ENCODE data around the gene RHOBTB1. TPM values are rescaled to one million over a fixed set of nuclear protein-coding genes. Genes with fewer than 3 reads are reported as not detected.

Gene RHOBTB1
- total RNA-seq, 2 experiments from 2014 or later = not detected

GRCh38 chr10:60934215-60935175 lies 9.5 kb downstream of the RHOBTB1 start:
- TF ChIP-seq, protein P1, sequence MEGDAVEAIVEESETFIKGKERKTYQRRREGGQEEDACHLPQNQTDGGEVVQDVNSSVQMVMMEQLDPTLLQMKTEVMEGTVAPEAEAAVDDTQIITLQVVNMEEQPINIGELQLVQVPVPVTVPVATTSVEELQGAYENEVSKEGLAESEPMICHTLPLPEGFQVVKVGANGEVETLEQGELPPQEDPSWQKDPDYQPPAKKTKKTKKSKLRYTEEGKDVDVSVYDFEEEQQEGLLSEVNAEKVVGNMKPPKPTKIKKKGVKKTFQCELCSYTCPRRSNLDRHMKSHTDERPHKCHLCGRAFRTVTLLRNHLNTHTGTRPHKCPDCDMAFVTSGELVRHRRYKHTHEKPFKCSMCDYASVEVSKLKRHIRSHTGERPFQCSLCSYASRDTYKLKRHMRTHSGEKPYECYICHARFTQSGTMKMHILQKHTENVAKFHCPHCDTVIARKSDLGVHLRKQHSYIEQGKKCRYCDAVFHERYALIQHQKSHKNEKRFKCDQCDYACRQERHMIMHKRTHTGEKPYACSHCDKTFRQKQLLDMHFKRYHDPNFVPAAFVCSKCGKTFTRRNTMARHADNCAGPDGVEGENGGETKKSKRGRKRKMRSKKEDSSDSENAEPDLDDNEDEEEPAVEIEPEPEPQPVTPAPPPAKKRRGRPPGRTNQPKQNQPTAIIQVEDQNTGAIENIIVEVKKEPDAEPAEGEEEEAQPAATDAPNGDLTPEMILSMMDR (IDR thresholded peaks at IDR 0.05) = no peak
- H3K36me3 ChIP-seq (ENCODE audit: insufficient read depth, low read length) = no peaks in the 10 kb centered on the region
- Mint-ChIP-seq H3K4me1 (ENCODE audit: low read depth) (no peaks in the 10 kb centered on the region), H3K36me3 (ENCODE audit: low read depth) (no peaks in the 10 kb centered on the region), H3K4me3 (no peak overlapping the region), H3K27ac (no peak overlapping the region), H3K9me3 (no peaks in the 10 kb centered on the region), H3K27me3 (peaks cover 9% of the 10 kb centered on the region)
- ChIA-PET CTCF (no interaction called here), POLR2A (no interaction called here)
- ATAC-seq (ENCODE audit: poor library complexity) = no peak
- H3K27me3 ChIP-seq (ENCODE audit: control insufficient read depth in 1 of 2, insufficient read depth in 2 of 2, low read length in 2 of 2) = no peaks in the 10 kb centered on the region
- no peak for DNase-seq
- H3K4me1 ChIP-seq (ENCODE audit: insufficient read depth, low read length) = no peaks in the 10 kb centered on the region
- no peak overlapping the region for H3K27ac ChIP-seq (ENCODE audit: low read depth in 1 of 2, low read length in 2 of 2)
- H3K4me3 ChIP-seq (ENCODE audit: low read length) = no peak overlapping the region
- intact Hi-C loops (cut with DNase I, micrococcal nuclease) = no loop called here
- no peaks in the 10 kb centered on the region for H3K9me3 ChIP-seq (ENCODE audit: control insufficient read depth in 1 of 2, insufficient read depth in 1 of 2, low read length in 2 of 2)

- Histone ChIP-seq H3K27ac (ENCODE audit: low read depth in 1 of 2, low read length in 2 of 2) (no peak overlapping the region), H3K36me3 (ENCODE audit: insufficient read depth, low read length) (no peaks in the 10 kb centered on the region), H3K9me3 (ENCODE audit: control insufficient read depth in 1 of 2, insufficient read depth in 1 of 2, low read length in 2 of 2) (no peaks in the 10 kb centered on the region), H3K4me1 (ENCODE audit: insufficient read depth, low read length) (no peaks in the 10 kb centered on the region), H3K4me3 (ENCODE audit: low read length) (no peak overlapping the region), H3K27me3 (ENCODE audit: control insufficient read depth in 1 of 2, insufficient read depth in 2 of 2, low read length in 2 of 2) (no peaks in the 10 kb centered on the region)
- Mint-ChIP-seq H3K27ac (no peak overlapping the region), H3K27me3 (no peaks in the 10 kb centered on the region), H3K9me3 (no peaks in the 10 kb centered on the region), H3K36me3 (ENCODE audit: low read depth) (no peaks in the 10 kb centered on the region), H3K4me3 (no peak overlapping the region), H3K4me1 (ENCODE audit: low read depth) (no peaks in the 10 kb centered on the region)
- no peak for ATAC-seq (ENCODE audit: poor library complexity)
- ChIA-PET CTCF (no interaction called here), POLR2A (no interaction called here)
- TF ChIP-seq, protein P1 (IDR thresholded peaks at IDR 0.05) = no peak
- intact Hi-C loops (cut with DNase I, micrococcal nuclease) = no loop called here
- DNase-seq = no peak
Measured at GRCh38 chr10:60932756-60933155, 11.2 kb downstream of the RHOBTB1 start.

- no peaks in the 10 kb centered on the region for H3K27me3 ChIP-seq (ENCODE audit: control insufficient read depth in 1 of 2, insufficient read depth in 2 of 2, low read length in 2 of 2)
- ChIA-PET CTCF (no interaction called here), POLR2A (no interaction called here)
- H3K27ac ChIP-seq (ENCODE audit: low read depth in 1 of 2, low read length in 2 of 2) = no peak overlapping the region
- no peak overlapping the region for H3K4me3 ChIP-seq (ENCODE audit: low read length)
- no peak for DNase-seq
- TF ChIP-seq, protein P1 (IDR thresholded peaks at IDR 0.05) = no peak
- no peak for ATAC-seq (ENCODE audit: poor library complexity)
- H3K9me3 ChIP-seq (ENCODE audit: control insufficient read depth in 1 of 2, insufficient read depth in 1 of 2, low read length in 2 of 2) = no peaks in the 10 kb centered on the region
- H3K36me3 ChIP-seq (ENCODE audit: insufficient read depth, low read length) = no peaks in the 10 kb centered on the region
- Mint-ChIP-seq H3K4me1 (ENCODE audit: low read depth) (no peaks in the 10 kb centered on the region), H3K36me3 (ENCODE audit: low read depth) (no peaks in the 10 kb centered on the region), H3K9me3 (no peaks in the 10 kb centered on the region), H3K4me3 (no peak overlapping the region), H3K27me3 (no peaks in the 10 kb centered on the region), H3K27ac (no peak overlapping the region)
- no peaks in the 10 kb centered on the region for H3K4me1 ChIP-seq (ENCODE audit: insufficient read depth, low read length)
- intact Hi-C loops (cut with DNase I, micrococcal nuclease) = no loop called here
Measured at GRCh38 chr10:60930237-60930636, 13.7 kb downstream of the RHOBTB1 start.

Measured in CD4-positive, alpha-beta T cell (primary cell).